GM21825 (cell line): ENCODE data around the gene KASH5.
A peak's percentile ranks its signal among the peaks of the same experiment; 100 is the strongest.
"Not testable (repeated sequence)": the region's sequence is repeated elsewhere in the genome, so short reads cannot be mapped to it uniquely, and the experiment has no call there.

ENCODE experiments used
- ATAC-seq: cut with Tn5 transposase; IDR thresholded peaks from one replicate; pipeline ENCODE4 v1.9.1; 2021; ENCODE audit warnings: mild to moderate bottlenecking, moderate library complexity; ENCODE audit not compliant: unreplicated experiment

Gene KASH5

DNA sequence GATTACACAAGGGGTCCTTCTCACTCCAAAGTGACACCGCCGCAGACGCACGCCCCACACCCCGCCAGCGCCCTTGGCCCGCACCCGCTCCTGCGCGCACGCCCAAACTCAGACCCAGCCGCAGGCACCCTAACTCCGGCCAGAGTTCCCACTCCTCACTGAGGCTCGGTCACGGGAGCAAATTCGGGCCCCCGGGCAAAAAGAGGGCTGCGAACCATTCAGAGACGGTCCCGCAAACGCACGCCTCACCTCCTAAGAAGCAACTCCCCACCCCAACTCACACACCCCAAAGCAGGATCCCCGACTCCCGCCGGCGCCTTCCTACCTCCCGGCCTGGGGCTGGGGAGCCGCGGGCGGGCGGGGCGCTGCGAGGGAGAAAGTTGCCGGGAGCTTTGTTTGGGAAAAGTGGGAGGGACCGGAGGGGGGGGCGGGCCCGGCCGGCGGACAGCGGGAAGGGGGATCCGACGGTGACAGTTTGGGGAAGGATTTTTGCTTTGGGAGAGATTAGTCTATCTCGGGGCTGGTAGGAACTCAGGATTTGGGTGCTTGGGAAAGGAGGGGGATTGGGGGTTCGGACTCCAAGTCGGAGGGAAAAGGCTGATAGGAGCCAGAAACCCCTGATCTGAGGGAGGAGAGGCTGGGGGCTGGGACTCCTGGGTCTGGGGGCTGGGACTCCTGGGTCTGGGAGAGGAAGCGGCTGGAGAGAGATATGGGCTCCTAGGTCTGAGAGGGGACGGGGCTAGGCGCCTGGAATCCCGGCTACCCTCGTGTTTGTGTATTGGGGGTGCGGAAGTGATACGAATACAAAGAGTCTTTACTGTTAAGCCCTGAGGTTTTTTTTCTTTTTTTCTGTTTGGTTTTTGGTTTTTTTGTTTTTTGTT, 25.8 kb upstream of the KASH5 start, which contains the start of gene TEAD2:
TSS of gene TEAD2 (minus strand) at position 369 of the 881 bp plus-strand sequence. CDS start 2,341 bp downstream, outside the sequence.
- no peak for ATAC-seq

DNA sequence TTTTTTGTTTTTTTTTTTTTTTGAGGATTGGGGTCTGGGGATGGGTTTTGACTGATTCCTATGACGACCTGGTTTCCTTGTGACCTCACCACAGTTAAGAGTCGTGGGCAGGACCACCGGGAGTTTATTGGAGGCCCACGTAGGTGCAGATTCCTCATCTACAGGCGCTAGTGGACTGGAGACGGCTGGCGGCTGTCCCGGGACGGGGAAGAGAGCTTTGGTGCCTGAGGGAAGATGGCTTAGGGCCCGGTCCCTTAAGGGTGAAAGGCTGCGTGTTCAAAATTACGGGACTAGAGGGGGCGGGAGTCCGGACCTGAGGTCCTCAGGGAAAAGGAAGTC, 25.2 kb upstream of the KASH5 start:
- no peak for ATAC-seq

DNA sequence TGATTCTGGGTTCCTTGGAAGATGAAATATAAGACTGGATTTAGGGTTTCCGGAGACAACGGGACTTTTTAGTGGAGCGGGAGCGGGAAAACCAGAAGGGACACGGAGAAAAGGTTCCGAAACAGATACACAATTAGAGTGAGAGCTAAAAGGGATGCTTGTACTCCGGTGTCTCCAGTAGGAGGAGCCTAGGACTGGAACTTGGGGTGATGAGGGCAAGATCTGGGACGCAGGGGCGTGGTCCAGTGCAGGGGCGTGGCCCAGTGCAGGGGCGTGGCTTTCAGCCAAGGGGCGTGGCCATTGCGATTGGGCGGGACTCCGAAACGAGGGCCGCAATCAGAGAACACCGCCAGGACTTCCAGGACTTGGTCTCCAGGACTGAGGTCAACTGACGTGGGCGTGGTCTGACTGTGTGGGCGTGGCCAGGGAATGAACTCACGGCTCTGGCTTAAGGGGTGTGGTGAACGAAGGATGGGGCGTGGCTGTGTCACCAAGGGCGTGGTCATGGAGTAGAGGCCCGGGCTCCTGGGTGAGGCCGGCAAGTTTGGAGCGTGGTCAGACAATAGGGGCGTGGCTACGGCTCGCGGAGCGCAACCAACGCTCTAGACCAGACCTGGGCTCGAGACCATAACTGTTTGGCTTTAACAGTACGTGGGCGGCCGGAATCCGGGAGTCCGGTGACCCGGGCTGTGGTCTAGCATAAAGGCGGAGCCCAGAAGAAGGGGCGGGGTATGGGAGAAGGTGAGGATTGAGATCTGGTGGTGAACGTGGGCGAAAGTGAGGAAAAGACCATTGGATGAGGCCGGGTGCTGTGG, 24.6 kb upstream of the KASH5 start, which contains the start of gene DKKL1:
TSS of gene DKKL1 (plus strand) at position 610 of the 815 bp plus-strand sequence. CDS start at position 732, 122 bp downstream.
- peak; percentile 79 for ATAC-seq

DNA sequence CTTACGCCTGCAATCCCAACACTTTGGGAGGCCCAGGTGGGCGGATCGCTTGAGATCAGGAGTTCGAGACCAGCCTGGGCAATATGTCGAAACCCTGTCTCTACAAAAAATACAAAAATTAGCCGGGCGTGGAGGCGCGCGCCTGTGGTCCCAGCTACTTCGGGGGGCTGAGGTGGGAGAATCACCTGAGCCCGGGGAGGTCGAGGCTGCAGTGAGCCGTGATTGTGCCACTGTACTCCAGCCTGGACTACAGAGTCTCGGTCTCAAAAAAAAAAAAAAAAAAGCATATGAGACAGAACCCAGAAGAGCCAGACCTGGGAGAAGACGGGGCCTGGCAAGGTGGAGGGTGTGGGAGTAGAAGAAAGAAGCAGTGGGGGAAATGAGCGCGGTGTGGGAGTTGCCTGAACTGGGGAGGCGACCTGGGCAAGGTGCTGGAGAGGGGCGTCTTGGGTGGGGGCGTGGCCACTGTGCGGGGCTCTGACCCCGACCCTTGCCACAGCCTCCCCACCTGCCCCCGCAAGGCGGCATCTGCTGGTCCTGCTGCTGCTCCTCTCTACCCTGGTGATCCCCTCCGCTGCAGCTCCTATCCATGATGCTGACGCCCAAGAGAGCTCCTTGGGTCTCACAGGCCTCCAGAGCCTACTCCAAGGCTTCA, 23.8 kb upstream of the KASH5 start:
- no peak for ATAC-seq

DNA sequence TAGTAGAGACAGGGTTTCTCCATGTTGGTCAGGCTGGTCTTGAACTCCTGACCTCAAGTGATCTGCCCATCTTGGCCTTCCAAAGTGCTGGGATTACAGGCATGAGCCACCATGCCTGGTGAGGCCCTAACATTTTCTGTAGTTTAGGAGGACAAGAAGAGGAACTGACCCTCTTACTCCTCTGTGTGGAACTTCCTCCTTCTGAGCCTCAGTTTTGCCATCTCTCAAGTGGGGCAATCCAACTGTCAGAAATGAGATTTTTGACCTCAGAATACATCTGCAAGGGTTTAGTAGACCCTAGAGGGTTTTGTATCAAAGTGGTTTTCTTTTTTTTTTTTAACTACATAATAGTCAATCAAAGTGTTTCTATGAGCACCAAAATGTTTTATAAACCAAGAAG, 21.9 kb upstream of the KASH5 start:
- no peak for ATAC-seq

DNA sequence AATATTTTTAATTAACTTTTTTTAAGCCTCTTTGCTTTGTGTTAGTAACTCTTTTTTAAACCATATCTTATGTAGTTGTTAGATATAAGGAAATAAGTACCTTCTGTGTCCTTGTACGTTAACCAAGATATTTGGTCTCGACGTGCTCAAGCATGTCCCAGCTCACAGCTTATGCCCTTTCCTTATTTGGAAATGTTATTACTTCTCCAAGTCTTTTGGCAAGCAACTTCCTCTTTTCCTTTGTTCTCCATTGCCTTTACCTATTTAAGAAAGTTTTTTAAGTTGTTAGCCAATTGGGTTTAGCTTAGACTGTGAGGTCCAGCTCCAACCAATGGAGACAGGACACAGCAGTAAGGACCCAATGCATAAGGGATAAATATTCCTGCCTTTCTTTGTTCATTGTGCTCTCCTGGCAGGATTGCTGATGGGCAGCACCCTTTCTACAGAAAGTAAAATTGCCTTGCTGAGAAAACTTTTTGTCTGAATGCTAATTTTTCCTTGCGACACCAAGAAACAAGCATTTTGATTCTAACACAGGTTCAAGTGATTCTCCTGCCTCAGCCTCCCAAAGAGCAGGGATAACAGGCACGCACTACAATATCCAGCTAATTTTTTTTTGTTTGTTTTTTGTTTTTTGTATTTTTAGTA, 19.2 kb upstream of the KASH5 start:
- no peak for ATAC-seq

DNA sequence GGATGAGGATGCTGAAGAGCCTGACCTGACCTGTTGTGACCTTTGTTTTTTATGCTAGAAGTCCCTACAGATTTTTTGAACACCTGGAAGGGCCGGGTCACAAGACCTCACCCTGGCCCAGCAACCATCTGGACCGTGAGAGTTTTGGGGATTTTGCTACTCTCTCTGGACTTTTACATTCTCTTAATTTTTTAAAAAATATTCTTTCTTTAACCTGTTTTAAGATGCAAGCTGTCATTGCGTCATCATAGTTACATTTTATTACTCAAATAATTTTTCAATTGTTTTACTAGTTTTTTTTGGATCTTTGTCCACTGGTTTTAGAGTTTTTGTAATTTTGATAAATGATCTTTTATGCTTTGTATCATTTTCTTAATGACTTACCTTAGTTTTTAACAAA, 16.9 kb upstream of the KASH5 start:
- no peak for ATAC-seq

DNA sequence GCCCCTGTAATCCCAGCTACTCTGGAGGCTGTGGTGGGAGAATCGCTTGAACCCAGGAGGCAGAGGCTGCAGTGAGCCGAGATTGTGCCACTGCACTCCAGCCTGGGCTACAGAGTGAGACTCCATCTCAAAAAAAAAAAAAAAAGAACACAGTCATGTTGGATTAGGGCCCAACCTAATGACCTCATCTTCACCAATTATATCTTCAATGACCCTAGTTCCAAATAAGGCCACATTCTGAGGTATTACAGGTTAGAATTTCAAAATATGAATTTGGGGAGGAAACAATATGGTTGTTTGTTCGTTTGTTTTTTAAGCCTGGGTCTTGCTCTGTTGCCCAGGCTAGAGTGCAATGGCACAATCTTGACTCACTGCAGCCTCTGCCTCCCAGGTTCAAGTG, 14.9 kb upstream of the KASH5 start:
- ATAC-seq: not testable (repeated sequence)

DNA sequence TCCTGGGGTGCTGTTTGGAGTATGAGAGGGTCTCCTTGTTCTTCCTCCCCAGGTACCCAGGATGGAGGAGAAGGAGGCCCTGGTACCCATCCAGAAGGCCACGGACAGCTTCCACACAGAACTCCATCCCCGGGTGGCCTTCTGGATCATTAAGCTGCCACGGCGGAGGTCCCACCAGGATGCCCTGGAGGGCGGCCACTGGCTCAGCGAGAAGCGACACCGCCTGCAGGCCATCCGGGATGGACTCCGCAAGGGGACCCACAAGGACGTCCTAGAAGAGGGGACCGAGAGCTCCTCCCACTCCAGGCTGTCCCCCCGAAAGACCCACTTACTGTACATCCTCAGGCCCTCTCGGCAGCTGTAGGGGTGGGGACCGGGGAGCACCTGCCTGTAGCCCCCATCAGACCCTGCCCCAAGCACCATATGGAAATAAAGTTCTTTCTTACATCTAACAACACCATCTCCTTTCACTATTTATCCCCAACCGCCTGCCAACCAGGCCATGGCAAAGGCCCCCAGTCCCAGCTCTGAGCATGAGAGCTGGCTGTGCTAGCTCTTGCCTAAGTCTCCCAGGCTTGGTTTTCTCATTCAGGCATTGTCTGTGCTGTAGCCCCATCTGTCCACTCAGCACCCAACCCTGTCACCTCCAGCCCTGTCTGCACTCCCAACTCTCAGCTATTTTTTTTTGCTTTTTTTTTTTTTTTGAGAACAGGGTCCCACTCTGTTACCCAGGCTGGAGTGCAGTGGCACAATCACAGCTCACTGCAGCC, 13.2 kb upstream of the KASH5 start:
- ATAC-seq: no peak

DNA sequence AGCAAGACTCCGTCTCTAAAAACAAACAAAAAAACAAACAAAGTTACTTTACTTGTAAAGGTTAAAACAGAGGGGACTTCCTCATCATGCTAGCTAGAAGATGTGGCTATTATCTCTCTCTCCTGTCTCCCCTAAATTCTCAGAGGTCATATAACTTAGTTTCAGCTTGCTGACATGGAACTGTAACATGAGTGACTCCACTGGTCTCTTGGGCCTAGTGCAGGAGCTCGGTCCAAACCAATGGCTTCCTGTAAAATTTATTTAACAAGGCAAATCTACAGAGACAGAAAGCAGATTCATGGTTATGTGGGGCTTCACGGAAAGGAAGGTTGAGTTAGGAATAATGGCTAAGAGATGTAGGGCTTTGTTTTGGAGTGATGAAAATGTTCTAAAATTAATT, 9.5 kb upstream of the KASH5 start:
- no peak for ATAC-seq

DNA sequence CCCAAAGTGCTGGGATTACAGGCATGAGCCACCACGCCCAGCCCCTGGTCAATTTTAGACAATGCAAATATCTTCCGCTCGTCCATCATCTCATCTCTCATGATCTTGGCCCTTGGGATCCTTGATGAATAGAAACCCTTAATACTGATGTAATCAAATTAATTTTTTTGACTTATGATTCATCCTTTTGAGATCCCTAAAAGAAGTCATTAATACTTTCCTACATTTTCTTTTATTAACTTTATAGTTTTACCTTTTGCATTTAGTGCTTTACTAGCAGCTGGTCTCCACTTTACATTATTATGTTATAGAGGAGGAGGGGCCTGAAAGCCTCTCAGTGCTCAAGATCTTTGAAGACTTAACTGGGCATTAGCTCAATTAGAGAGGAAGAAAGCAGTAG, 7.7 kb upstream of the KASH5 start:
- ATAC-seq: no peak

DNA sequence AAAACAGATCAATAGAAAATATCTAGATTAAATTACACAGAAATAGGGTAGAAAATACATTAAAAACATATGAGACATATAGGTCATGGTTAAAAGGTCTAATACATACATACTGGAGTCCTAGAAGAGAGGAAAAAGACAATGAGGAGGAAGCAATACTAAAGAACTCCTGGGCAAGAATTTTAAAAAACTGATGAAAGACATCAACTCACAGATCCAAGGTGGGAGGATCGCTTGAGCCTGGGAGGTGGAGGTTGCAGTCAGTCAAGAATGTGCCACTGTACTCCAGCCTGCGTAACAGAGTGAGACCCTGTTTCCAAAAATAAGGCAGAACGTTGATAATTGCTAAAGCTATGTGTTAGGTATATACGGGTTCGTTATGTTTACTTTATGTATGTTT, 5.4 kb upstream of the KASH5 start:
- ATAC-seq: no peak

DNA sequence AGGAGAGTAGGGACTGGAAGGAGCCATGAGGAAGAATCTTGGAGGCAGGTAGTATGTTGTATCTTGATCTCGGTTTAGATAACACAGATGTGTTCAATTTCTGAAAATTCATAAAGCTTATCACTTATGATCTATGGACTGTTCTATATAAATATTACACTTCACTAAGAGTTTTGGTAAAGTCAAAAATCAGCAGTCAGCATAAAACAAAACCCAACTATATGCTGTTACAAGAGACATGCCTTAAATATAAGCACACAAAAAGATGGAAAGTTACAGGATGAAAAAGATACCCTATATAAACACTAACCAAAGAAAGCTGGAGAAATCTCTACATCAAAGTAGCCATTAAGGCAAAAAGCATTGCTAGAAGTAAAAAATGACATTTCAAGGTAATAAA, 4.5 kb upstream of the KASH5 start:
- ATAC-seq: no peak

DNA sequence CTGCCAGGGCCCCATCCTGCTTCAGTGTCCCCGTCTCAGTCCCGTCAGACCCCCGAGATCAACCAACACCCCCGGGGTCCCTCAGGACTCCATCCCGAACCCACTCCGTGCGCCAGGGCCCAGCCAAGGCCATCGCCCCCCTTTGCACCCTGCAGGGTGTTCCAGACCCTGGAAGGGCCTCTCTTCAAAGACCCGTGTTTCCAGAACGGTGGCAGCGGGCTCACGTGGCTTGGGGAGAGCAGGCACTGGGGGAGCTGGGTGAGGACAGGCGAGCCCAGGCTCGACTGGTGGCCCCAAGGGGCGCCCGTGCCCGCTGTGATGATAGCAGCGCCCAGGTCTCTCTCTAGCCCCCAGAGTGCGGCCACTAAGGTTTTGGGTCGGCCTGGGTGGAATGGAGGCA, 1.4 kb downstream of the KASH5 start:
- ATAC-seq: no peak

DNA sequence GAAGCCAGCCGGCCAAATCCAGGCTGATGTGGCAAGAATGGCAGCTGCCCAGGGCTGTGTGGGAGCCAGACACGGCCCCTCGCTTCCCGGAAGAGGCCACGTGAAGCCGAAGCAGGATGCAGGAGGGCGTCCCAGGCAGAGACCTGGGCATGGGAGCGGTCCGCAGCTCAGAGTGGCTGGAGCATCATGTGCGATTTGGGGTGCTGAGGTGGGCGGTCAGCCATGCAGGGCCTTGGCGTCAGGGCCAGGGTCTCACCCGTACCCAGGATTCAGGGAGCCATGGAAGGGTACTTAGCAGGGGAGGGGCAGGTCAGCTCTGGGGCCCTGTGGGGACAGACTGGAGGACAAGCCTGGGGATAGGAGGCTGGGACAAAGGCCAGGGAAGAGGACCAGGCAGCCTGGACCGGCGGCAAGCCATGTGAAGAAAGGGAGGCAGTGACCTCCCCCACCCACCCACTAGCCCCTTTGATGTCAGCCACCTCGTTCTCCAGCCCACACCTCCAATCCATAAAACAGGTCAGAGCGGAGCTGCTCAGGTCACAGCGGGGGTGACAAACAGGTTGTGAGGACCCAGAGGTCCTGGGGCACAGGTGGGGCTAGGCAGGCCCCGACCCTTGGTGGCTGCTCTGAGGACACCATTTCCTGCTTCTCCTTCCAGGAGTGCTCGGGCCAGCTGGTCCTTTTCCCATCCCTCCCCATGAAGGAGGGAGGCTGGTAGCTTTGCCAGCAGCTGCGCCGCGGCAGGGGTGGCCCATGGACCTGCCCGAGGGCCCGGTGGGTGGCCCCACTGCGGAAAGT, 2.3 kb downstream of the KASH5 start:
- no peak for ATAC-seq

DNA sequence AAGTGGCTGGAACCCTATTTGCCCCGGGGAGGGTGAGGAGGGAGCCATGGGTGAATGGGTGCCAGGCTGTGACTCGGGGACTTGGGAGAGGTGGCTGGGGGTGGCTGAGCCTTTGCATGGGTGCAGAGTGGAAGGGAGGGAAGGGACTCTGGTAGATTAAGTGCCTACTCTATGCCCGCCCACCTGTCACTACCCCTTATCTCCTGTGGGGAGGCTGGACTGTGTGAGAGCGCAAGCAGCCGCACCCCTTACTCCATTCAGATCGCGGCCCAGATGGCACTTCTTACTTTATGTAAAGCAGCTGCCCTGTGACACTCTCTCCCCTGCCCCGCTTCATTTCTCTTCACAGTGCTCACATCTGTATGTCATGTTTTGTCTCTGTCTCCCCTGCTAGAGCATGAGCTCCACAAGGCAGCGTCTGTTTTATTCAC, 2.9 kb downstream of the KASH5 start:
- no peak for ATAC-seq

DNA sequence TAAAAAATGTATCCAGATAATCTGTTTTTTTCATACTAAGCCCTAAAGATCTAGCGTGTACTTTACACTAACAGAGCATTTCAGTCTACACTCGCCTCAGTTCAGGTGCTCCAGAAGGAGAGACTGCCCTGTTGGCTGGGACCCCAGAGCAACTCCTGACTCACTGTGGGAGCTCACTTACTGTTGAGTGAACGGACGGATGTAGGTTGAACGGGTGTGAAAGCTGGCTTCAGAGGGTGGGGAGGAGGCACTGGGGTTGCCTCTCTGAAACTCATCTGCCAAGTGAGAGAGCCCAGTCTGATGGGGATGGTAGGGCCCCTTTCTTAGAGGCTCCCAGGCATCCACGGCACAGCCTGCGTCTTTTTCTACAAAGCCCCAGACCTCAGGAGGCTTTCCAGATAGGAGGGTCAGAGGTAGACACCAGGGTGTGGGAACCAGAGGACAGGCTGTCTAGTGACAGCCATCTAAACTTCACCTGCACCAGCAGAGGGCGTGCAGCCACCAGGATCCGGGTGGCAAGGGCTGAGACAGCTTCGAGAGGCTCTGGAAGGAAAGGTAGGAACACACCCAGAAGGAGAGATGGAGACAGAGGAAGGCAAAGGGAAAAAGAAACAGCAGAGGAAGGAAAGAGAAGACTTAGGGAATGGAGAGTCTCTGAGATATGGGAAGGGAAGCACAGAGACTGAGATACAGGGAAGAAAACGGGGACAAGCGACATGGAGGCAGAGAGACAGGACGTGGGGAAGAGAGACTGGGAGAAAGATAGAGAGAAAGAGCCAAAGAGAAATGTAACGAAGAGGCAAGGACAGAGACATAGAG, 3.7 kb downstream of the KASH5 start:
- ATAC-seq: no peak

DNA sequence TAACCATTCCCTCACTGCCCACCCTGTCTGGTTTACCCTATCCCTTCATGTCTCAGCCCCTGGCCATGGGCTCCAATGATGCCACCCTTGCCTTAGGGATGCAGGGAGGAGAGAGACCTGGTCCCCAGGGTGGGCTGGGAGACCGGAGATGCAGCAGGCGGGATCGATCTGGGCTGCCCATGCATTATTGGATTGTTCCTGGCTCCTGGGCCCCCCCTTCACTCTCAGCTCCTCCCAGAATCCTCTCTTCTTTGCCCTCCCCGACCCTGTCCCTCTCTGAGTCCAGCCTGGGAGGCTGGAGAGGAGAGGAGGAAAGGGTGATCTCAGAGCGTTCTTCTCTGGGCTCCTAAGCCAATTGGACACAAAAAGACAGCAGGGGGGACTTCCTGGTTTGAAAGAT, 5.8 kb downstream of the KASH5 start:
- no peak for ATAC-seq
